ENCODE measurements around the gene GSS. TPM values are rescaled to one million over a fixed set of nuclear protein-coding genes. Genes with fewer than 3 reads are reported as not detected.

Gene GSS
- total RNA-seq, 1 experiment from 2014 or later: 53.5 TPM

DNA sequence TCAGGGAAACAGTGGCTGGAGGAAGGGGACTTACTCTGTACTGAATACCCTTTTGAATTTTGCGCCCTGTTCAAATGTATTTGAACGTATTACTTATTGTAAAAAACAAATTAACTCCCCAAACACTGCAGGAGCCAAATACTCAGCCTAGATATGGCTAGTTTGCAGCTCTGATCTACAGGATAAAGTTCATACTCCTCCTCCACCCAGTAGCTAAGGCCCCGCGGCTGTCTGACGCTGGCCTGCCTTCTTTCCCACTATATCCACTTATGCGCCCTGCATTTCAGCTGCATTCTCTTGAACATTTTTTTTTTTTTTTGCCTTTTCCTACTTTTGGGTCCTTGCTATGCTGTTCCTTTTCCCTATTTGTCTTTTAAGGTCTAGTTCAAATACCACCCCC is 6.5 kb downstream of the GSS start:
- peaks cover 8% of the 10 kb centered on the region for H3K4me1 ChIP-seq (ENCODE audit: insufficient read depth, low read length, poor library complexity, severe bottlenecking)
- TF ChIP-seq EZH2 (IDR thresholded peaks at IDR 0.05; ENCODE audit: borderline replicate concordance, low read depth, low read length, poor library complexity, severe bottlenecking): no peak
- TF ChIP-seq, protein P1, sequence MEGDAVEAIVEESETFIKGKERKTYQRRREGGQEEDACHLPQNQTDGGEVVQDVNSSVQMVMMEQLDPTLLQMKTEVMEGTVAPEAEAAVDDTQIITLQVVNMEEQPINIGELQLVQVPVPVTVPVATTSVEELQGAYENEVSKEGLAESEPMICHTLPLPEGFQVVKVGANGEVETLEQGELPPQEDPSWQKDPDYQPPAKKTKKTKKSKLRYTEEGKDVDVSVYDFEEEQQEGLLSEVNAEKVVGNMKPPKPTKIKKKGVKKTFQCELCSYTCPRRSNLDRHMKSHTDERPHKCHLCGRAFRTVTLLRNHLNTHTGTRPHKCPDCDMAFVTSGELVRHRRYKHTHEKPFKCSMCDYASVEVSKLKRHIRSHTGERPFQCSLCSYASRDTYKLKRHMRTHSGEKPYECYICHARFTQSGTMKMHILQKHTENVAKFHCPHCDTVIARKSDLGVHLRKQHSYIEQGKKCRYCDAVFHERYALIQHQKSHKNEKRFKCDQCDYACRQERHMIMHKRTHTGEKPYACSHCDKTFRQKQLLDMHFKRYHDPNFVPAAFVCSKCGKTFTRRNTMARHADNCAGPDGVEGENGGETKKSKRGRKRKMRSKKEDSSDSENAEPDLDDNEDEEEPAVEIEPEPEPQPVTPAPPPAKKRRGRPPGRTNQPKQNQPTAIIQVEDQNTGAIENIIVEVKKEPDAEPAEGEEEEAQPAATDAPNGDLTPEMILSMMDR (conservative IDR thresholded peaks at IDR 0.05; ENCODE audit: low read depth, low read length): no peak
- H3K9me3 ChIP-seq (ENCODE audit: low read depth, low read length, poor library complexity, severe bottlenecking): no peaks in the 10 kb centered on the region
- no peak overlapping the region for H3K4me3 ChIP-seq (ENCODE audit: low read depth, low read length, poor library complexity, severe bottlenecking)
- ChIA-PET POLR2A (ENCODE audit: low non-redundant PET) (no interaction called here), CTCF (no interaction called here)
- H3K27ac ChIP-seq (ENCODE audit: low read depth, low read length, poor library complexity, severe bottlenecking): no peak overlapping the region
- H3K27me3 ChIP-seq (replicated peaks; ENCODE audit: insufficient read depth, low read depth, low read length, poor library complexity): no peaks in the 10 kb centered on the region
- BruUV-seq (replicated peaks): no TSS peak
- intact Hi-C loops (cut with micrococcal nuclease; ENCODE audit: unreplicated experiment): no loop called here
- DNase-seq (ENCODE audit: low spot score): no peak
- peaks cover 27% of the 10 kb centered on the region for H3K36me3 ChIP-seq (ENCODE audit: insufficient read depth, low read length, poor library complexity, severe bottlenecking)

DNA sequence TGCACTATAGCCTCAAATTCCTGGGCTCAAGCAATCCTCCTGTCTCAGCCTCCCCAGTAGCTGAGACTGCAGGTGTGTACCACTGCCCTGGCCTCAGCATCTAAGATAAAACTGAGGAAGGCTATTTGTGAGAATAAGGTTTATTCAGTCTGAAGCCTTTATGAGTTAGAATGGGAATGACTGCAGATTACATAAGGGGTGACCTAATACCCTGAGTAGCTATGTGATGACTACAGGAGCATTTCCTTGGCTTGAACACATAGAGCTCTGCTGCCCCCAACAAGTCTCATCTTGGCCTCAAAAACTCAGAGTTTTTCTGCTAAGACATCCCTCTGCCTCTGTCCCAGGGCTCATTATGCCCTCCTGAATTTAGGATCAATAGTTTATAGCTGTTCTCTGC is 7.6 kb downstream of the GSS start:
- H3K27me3 ChIP-seq (replicated peaks; ENCODE audit: insufficient read depth, low read depth, low read length, poor library complexity): no peaks in the 10 kb centered on the region
- CTCF ChIA-PET: interaction anchor here (0.7 kb wide), 1 partner anchor 74 kb away, joined by 4 read pairs; no protein-coding TSS in a partner anchor
- TF ChIP-seq, protein P1 (conservative IDR thresholded peaks at IDR 0.05; ENCODE audit: low read depth, low read length): no peak
- no peak for TF ChIP-seq EZH2 (IDR thresholded peaks at IDR 0.05; ENCODE audit: borderline replicate concordance, low read depth, low read length, poor library complexity, severe bottlenecking)
- peaks cover 30% of the 10 kb centered on the region for H3K36me3 ChIP-seq (ENCODE audit: insufficient read depth, low read length, poor library complexity, severe bottlenecking)
- H3K27ac ChIP-seq (ENCODE audit: low read depth, low read length, poor library complexity, severe bottlenecking): no peak overlapping the region
- BruUV-seq (replicated peaks): no TSS peak
- POLR2A ChIA-PET (ENCODE audit: low non-redundant PET): no interaction called here
- DNase-seq (ENCODE audit: low spot score): no peak
- peaks cover 5% of the 10 kb centered on the region for H3K4me1 ChIP-seq (ENCODE audit: insufficient read depth, low read length, poor library complexity, severe bottlenecking)
- no peaks in the 10 kb centered on the region for H3K9me3 ChIP-seq (ENCODE audit: low read depth, low read length, poor library complexity, severe bottlenecking)
- no peak overlapping the region for H3K4me3 ChIP-seq (ENCODE audit: low read depth, low read length, poor library complexity, severe bottlenecking)
- intact Hi-C loops (cut with micrococcal nuclease; ENCODE audit: unreplicated experiment): no loop called here

DNA sequence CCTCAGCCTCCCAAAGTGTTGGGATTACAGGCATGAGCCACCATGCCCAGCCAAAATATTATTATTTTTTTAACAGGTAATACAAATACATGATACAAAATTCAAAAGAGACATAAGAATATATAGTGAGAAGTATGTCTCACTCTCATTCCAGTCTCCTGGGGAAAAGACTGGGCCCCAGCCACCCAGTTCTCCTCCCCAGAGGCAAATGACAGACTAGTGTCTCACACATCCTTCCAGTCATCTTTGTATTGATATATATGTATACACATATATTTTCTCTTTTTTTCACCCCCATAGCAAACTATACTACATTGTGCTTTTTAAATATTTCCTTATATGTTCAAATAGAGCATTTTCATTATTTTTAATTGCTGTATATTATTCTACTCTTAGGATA is 8.3 kb downstream of the GSS start:
- DNase-seq (ENCODE audit: low spot score): no peak
- Histone ChIP-seq H3K4me1 (ENCODE audit: insufficient read depth, low read length, poor library complexity, severe bottlenecking) (no peaks in the 10 kb centered on the region), H3K9me3 (ENCODE audit: low read depth, low read length, poor library complexity, severe bottlenecking) (no peaks in the 10 kb centered on the region), H3K36me3 (ENCODE audit: insufficient read depth, low read length, poor library complexity, severe bottlenecking) (peaks cover 31% of the 10 kb centered on the region), H3K4me3 (ENCODE audit: low read depth, low read length, poor library complexity, severe bottlenecking) (no peak overlapping the region), H3K27ac (ENCODE audit: low read depth, low read length, poor library complexity, severe bottlenecking) (no peak overlapping the region), H3K27me3 (replicated peaks; ENCODE audit: insufficient read depth, low read depth, low read length, poor library complexity) (no peaks in the 10 kb centered on the region)
- CTCF ChIA-PET: no interaction called here
- TF ChIP-seq, protein P1 (conservative IDR thresholded peaks at IDR 0.05; ENCODE audit: low read depth, low read length): no peak
- no peak for TF ChIP-seq EZH2 (IDR thresholded peaks at IDR 0.05; ENCODE audit: borderline replicate concordance, low read depth, low read length, poor library complexity, severe bottlenecking)
- POLR2A ChIA-PET (ENCODE audit: low non-redundant PET): no interaction called here
- intact Hi-C loops (cut with micrococcal nuclease; ENCODE audit: unreplicated experiment): no loop called here
- BruUV-seq (replicated peaks): no TSS peak

All from A673 (cell line).